Vagina (tissue), 2 donors: ENCODE measurements around the gene ZDHHC1.
"Not testable (repeated sequence)": the region's sequence is repeated elsewhere in the genome, so short reads cannot be mapped to it uniquely, and the experiment has no call there.

Source experiments
- POLR2A ChIP-seq, 2 donors: fragments of 450-650 bp; IDR thresholded peaks; one replicate each; pipeline ENCODE4 v1.6.1; 2017; ENCODE audit warnings: antibody characterized with exemption in 2 of 2, mild to moderate bottlenecking in 2 of 2, moderate library complexity in 2 of 2
- POLR2AphosphoS5 ChIP-seq, 2 donors: sonication (generic); formaldehyde crosslinking; IDR thresholded peaks; one replicate each; pipeline ENCODE4 v1.9.0; 2017; ENCODE audit warnings: antibody characterized with exemption in 2 of 2, mild to moderate bottlenecking in 2 of 2, low read depth in 1 of 2; ENCODE audit not compliant: insufficient read depth in 1 of 2
- TF ChIP-seq, protein P1 (sequence below), 3 experiments: fragments of 450-650 bp in 2 of 3; fragments of 200-600 bp in 1 of 3; sonication (generic) in 1 of 3; IDR thresholded peaks; one replicate each; pipeline ENCODE4 v1.5.1; 2017 to 2019; ENCODE audit warnings: antibody characterized with exemption in 3 of 3, mild to moderate bottlenecking in 2 of 3, moderate library complexity in 2 of 3

DNA sequence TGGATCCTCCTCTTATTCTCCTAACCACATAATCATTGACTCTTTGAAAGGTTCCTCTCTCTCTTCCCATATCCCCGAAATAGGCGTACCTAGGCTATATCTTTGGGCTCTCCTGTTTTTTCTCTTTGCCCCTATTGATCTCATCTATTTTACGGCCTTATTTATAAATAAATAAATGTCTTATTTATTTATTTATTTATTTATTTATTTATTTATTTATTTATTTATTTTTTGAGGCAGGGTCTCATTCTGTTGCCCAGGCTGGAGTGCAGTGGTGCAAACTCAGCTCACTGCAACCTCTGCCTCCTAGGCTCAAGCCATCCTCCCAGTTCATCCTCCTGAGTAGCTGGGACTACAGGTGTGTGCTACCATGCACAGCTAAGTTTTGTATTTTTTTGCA, 63.8 kb downstream of the ZDHHC1 start:
- TF ChIP-seq, protein P1, sequence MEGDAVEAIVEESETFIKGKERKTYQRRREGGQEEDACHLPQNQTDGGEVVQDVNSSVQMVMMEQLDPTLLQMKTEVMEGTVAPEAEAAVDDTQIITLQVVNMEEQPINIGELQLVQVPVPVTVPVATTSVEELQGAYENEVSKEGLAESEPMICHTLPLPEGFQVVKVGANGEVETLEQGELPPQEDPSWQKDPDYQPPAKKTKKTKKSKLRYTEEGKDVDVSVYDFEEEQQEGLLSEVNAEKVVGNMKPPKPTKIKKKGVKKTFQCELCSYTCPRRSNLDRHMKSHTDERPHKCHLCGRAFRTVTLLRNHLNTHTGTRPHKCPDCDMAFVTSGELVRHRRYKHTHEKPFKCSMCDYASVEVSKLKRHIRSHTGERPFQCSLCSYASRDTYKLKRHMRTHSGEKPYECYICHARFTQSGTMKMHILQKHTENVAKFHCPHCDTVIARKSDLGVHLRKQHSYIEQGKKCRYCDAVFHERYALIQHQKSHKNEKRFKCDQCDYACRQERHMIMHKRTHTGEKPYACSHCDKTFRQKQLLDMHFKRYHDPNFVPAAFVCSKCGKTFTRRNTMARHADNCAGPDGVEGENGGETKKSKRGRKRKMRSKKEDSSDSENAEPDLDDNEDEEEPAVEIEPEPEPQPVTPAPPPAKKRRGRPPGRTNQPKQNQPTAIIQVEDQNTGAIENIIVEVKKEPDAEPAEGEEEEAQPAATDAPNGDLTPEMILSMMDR (IDR thresholded peaks at IDR 0.05), result not testable (repeated sequence)
- not testable (repeated sequence) for TF ChIP-seq POLR2AphosphoS5 (IDR thresholded peaks at IDR 0.05; ENCODE audit: insufficient read depth in 1 of 2, low read depth in 1 of 2); POLR2A (IDR thresholded peaks at IDR 0.05)
